ENCODE data around the gene ANKH.

GRCh38 chr5:14767735-14768507, 103.7 kb downstream of the ANKH start:
- TF ChIP-seq SUZ12 (IDR thresholded peaks at IDR 0.05; ENCODE audit: extremely low read depth, insufficient read depth, insufficient read length) (no peak), YY1 (IDR thresholded peaks at IDR 0.05; ENCODE audit: insufficient read depth, insufficient read length) (no peak), ZNF274 (IDR thresholded peaks at IDR 0.05; ENCODE audit: low read depth, low read length) (no peak)
